Neural cell (in vitro differentiated cells): ENCODE data around the gene ANGPTL8. TPM values are rescaled to one million over a fixed set of nuclear protein-coding genes. Genes with fewer than 3 reads are reported as not detected.

Source experiments
- H2AFZ ChIP-seq: fragments of 200-600, 300-800 bp; sonication (generic), shearing (Covaris generic); 2 replicates; pipeline ENCODE4 v1.6.0; 2014; ENCODE audit warnings: low read depth, mild to moderate bottlenecking, antibody characterized with exemption, low read length, moderate library complexity
- H3F3A ChIP-seq: fragments of 200-600 bp; shearing (Covaris generic); 2 replicates; pipeline ENCODE4 v1.6.1; 2016; ENCODE audit warnings: mild to moderate bottlenecking, moderate library complexity, mixed read lengths, antibody characterized with exemption, low read length; ENCODE audit not compliant: insufficient read depth, poor library complexity, severe bottlenecking
- H3K27ac ChIP-seq: fragments of 200-600, 300-800 bp; sonication (generic), shearing (Covaris generic); 2 replicates; pipeline ENCODE4 v1.5.1; 2014; ENCODE audit warnings: mild to moderate bottlenecking, low read length, moderate library complexity
- H3K27me3 ChIP-seq: fragments of 300-800, 200-600 bp; sonication (generic), shearing (Covaris generic); 2 replicates; pipeline ENCODE4 v1.6.0; 2014; ENCODE audit warnings: mild to moderate bottlenecking, low read depth, low read length, moderate library complexity; ENCODE audit not compliant: insufficient read depth
- H3K36me3 ChIP-seq: fragments of 300-800, 200-600 bp; sonication (generic), shearing (Covaris generic); 2 replicates; pipeline ENCODE4 v1.5.1; 2014; ENCODE audit warnings: mild to moderate bottlenecking, antibody characterized with exemption, low read length, moderate library complexity; ENCODE audit not compliant: insufficient read depth
- H3K4me2 ChIP-seq: fragments of 300-800, 200-600 bp; sonication (generic), shearing (Covaris generic); 2 replicates; pipeline ENCODE4 v1.6.0; 2014; ENCODE audit warnings: mild to moderate bottlenecking, low read length
- H3K4me3 ChIP-seq: fragments of 300-800, 200-600 bp; sonication (generic), shearing (Covaris generic); 2 replicates; pipeline ENCODE4 v1.5.1; 2014; ENCODE audit warnings: mild to moderate bottlenecking, low read length, moderate library complexity
- H3K79me2 ChIP-seq: fragments of 200-600 bp; shearing (Covaris generic); replicated peaks from 2 replicates; pipeline ENCODE4 v1.6.0; 2014; ENCODE audit warnings: mild to moderate bottlenecking, low read length, moderate library complexity; ENCODE audit not compliant: insufficient read depth
- H3K9ac ChIP-seq: fragments of 300-800, 200-600 bp; sonication (generic), shearing (Covaris generic); 2 replicates; pipeline ENCODE4 v1.6.1; 2016; ENCODE audit warnings: mild to moderate bottlenecking, low read length, mixed read lengths
- H3K9me2 ChIP-seq: fragments of 200-600 bp; shearing (Covaris generic); 2 replicates; pipeline ENCODE4 v1.6.1; 2016; ENCODE audit warnings: mild to moderate bottlenecking, low read length, mixed read lengths; ENCODE audit not compliant: insufficient read depth
- H3K9me3 ChIP-seq: fragments of 200-600, 300-800 bp; sonication (generic), shearing (Covaris generic); 2 replicates; pipeline ENCODE4 v1.6.1; 2016; ENCODE audit warnings: mild to moderate bottlenecking, mixed run types, low read length, moderate library complexity, mixed read lengths
- H4K20me1 ChIP-seq: fragments of 200-600 bp; shearing (Covaris generic); 2 replicates; pipeline ENCODE4 v1.6.1; 2016; ENCODE audit warnings: mild to moderate bottlenecking, mixed run types; ENCODE audit not compliant: insufficient read depth
- CTCF ChIP-seq: fragments of 450-650 bp; IDR thresholded peaks from 2 replicates; pipeline ENCODE4 v1.5.1; 2014; ENCODE audit warnings: antibody characterized with exemption, mild to moderate bottlenecking, moderate library complexity; ENCODE audit not compliant: poor library complexity, severe bottlenecking
- EP300 ChIP-seq: fragments of 450-650 bp; conservative IDR thresholded peaks from 2 replicates; pipeline ENCODE4 v1.6.1; 2014; ENCODE audit warnings: antibody characterized with exemption, mild to moderate bottlenecking, moderate library complexity; ENCODE audit not compliant: poor library complexity, severe bottlenecking
- EZH2 ChIP-seq: fragments of 200-600, 300-800 bp; shearing (Covaris generic), sonication (generic); IDR thresholded peaks from 2 replicates; pipeline ENCODE4 v1.6.1; 2014; ENCODE audit warnings: antibody characterized with exemption, low read length, borderline replicate concordance, mild to moderate bottlenecking; ENCODE audit not compliant: insufficient read depth, poor library complexity, severe bottlenecking
- MXI1 ChIP-seq: fragments of 450-650 bp; conservative IDR thresholded peaks from 2 replicates; pipeline ENCODE4 v1.6.1; 2014; ENCODE audit warnings: antibody characterized with exemption, mild to moderate bottlenecking; ENCODE audit not compliant: poor library complexity, severe bottlenecking
- POLR2AphosphoS5 ChIP-seq: IDR thresholded peaks from 2 replicates; pipeline ENCODE4 v1.6.1; 2012
- RAD21 ChIP-seq: fragments of 450-650 bp; conservative IDR thresholded peaks from 2 replicates; pipeline ENCODE4 v1.6.1; 2014; ENCODE audit warnings: antibody characterized with exemption, mild to moderate bottlenecking, moderate library complexity
- REST ChIP-seq: IDR thresholded peaks from 2 replicates; pipeline ENCODE4 v1.6.1; 2012; ENCODE audit warnings: borderline replicate concordance
- SMC3 ChIP-seq: fragments of 450-650 bp; conservative IDR thresholded peaks from 2 replicates; pipeline ENCODE4 v1.6.1; 2014; ENCODE audit warnings: antibody characterized with exemption, mild to moderate bottlenecking, moderate library complexity; ENCODE audit not compliant: poor library complexity
- TAF1 ChIP-seq: IDR thresholded peaks from 2 replicates; pipeline ENCODE4 v1.6.1; 2012; ENCODE audit warnings: low read depth
- polyA plus RNA-seq: library from polyadenylated mRNA; depleted of rRNA; stranded (reverse); fragments of >200 nt; gene quantifications from 2 replicates; pipeline ENCODE4 v1.2.3, GENCODE V29; 2014

Gene ANGPTL8
- polyA plus RNA-seq, 1 donor from 2014 or later = not detected

GRCh38 chr19:11273989-11274388 lies 34.6 kb downstream of the ANGPTL8 start:
- H3K9me2 ChIP-seq = no peaks in the 10 kb centered on the region
- H3K9me3 ChIP-seq = no peaks in the 10 kb centered on the region
- no peak overlapping the region for H3K4me3 ChIP-seq
- H3F3A ChIP-seq = no peaks in the 10 kb centered on the region
- H3K79me2 ChIP-seq = no peaks in the 10 kb centered on the region
- H3K36me3 ChIP-seq = no peaks in the 10 kb centered on the region
- H2AFZ ChIP-seq = no peak overlapping the region
- H3K9ac ChIP-seq = no peak overlapping the region
- H4K20me1 ChIP-seq = no peaks in the 10 kb centered on the region
- H3K4me2 ChIP-seq = no peak overlapping the region
- H3K27ac ChIP-seq = no peak overlapping the region
- H3K27me3 ChIP-seq = no peaks in the 10 kb centered on the region
- TF ChIP-seq REST (no peak), TAF1 (no peak), CTCF (no peak), POLR2AphosphoS5 (no peak)

- Histone ChIP-seq H3K4me2 (no peak overlapping the region), H3K9me3 (no peaks in the 10 kb centered on the region), H2AFZ (no peak overlapping the region), H3K27ac (no peak overlapping the region), H3K9me2 (no peaks in the 10 kb centered on the region), H3K27me3 (no peaks in the 10 kb centered on the region), H3K4me3 (no peak overlapping the region), H3K36me3 (no peaks in the 10 kb centered on the region), H3F3A (no peaks in the 10 kb centered on the region), H3K9ac (no peak overlapping the region), H3K79me2 (no peaks in the 10 kb centered on the region), H4K20me1 (no peaks in the 10 kb centered on the region)
- TF ChIP-seq MXI1 (no peak), REST (no peak), POLR2AphosphoS5 (no peak), EZH2 (no peak), SMC3 (no peak), TAF1 (no peak), EP300 (no peak), CTCF (no peak), RAD21 (no peak)
Measured at GRCh38 chr19:11274533-11275086, 35.2 kb downstream of the ANGPTL8 start.
